ENCODE measurements around the gene ECE1. TPM values are rescaled to one million over a fixed set of nuclear protein-coding genes. Genes with fewer than 3 reads are reported as not detected.

ECE1 gene
- total RNA-seq, 4 donors from 2014 or later: 74.5 to 146 (median 97.2) TPM

- no peak overlapping the region for H3K27ac ChIP-seq
- H3K36me3 ChIP-seq: peaks cover 64 to 69% of the 10 kb centered on the region in 2 donors
- intact Hi-C loops (cut with DNase I): no loop called here
- H3K27me3 ChIP-seq: no peaks in the 10 kb centered on the region
- no peaks in the 10 kb centered on the region for H3K4me1 ChIP-seq
- H3K9me3 ChIP-seq: no peaks in the 10 kb centered on the region
- TF ChIP-seq CTCF (IDR thresholded peaks at IDR 0.05) (no peak), POLR2A (IDR thresholded peaks at IDR 0.05) (no peak)
- 88 to 92% methylated on average over 10 to 11 of the region's 12 CpGs for WGBS, 2 donors
- DNase-seq: no peak
- H3K4me3 ChIP-seq (replicated peaks in 1 of 3): no peak overlapping the region
Observed at GRCh38 chr1:21237446-21238088, 52.7 kb downstream of the ECE1 start.

GRCh38 chr1:21236178-21236577, 54.1 kb downstream of the ECE1 start:
- no peak for DNase-seq
- Histone ChIP-seq H3K27ac (no peak overlapping the region), H3K36me3 (peaks cover 58 to 67% of the 10 kb centered on the region in 2 donors), H3K4me1 (no peaks in the 10 kb centered on the region), H3K27me3 (no peaks in the 10 kb centered on the region), H3K9me3 (no peaks in the 10 kb centered on the region), H3K4me3 (replicated peaks in 1 of 3) (no peak overlapping the region)
- intact Hi-C loops (cut with DNase I): no loop called here
- no peak for TF ChIP-seq CTCF (IDR thresholded peaks at IDR 0.05)
- TF ChIP-seq POLR2A (IDR thresholded peaks at IDR 0.05): no peak
- WGBS, 2 donors: 96 to 97% methylated on average over 24 to 25 of the region's 25 CpGs

GRCh38 chr1:21234779-21235178, 55.5 kb downstream of the ECE1 start:
- Histone ChIP-seq H3K4me1 (no peaks in the 10 kb centered on the region), H3K36me3 (peaks cover 62 to 63% of the 10 kb centered on the region in 2 donors), H3K27me3 (no peaks in the 10 kb centered on the region), H3K27ac (no peak overlapping the region), H3K9me3 (no peaks in the 10 kb centered on the region), H3K4me3 (replicated peaks in 1 of 3) (no peak overlapping the region)
- TF ChIP-seq POLR2A (IDR thresholded peaks at IDR 0.05): no peak
- TF ChIP-seq CTCF (IDR thresholded peaks at IDR 0.05): no peak
- 85 to 90% methylated on average over 4 of the region's 4 CpGs for WGBS, 2 donors
- intact Hi-C loops (cut with DNase I): no loop called here
- no peak for DNase-seq

- WGBS, 2 donors: 84 to 88% methylated on average over 8 of the region's 8 CpGs
Observed at GRCh38 chr1:21233490-21233889, 56.8 kb downstream of the ECE1 start.

More at GRCh38 chr1:21233490-21233889, 56.8 kb downstream of the ECE1 start:
- no peaks in the 10 kb centered on the region for H3K9me3 ChIP-seq
- TF ChIP-seq CTCF (IDR thresholded peaks at IDR 0.05): no peak
- no peaks in the 10 kb centered on the region for H3K27me3 ChIP-seq
- no peak overlapping the region for H3K27ac ChIP-seq
- H3K4me1 ChIP-seq: no peaks in the 10 kb centered on the region
- intact Hi-C loops (cut with DNase I): loop anchor here (2.0 kb wide), 1 partner anchor 135 kb away; no protein-coding TSS in a partner anchor
- no peak overlapping the region for H3K4me3 ChIP-seq (replicated peaks in 1 of 3)
- DNase-seq: no peak
- peaks cover 61 to 63% of the 10 kb centered on the region in 2 donors for H3K36me3 ChIP-seq
